Measurements from ENCODE around the gene RABGAP1L.
A peak's percentile ranks its signal among the peaks of the same experiment; 100 is the strongest.
"Not testable (repeated sequence)": the region's sequence is repeated elsewhere in the genome, so short reads cannot be mapped to it uniquely, and the experiment has no call there.

RABGAP1L gene

GRCh38 chr1:174159252-174160108 lies at the start of gene RABGAP1L:
Gene RABGAP1L, plus strand, starts transcription at chr1:174159520.
- peak; percentile 85 for DNase-seq

- no peak for DNase-seq
Measured at GRCh38 chr1:174110053-174110452, 49.3 kb upstream of the RABGAP1L start.

- DNase-seq = no peak
Measured at GRCh38 chr1:174112489-174113162, 46.7 kb upstream of the RABGAP1L start.

GRCh38 chr1:174114106-174114505 lies 45.2 kb upstream of the RABGAP1L start:
- DNase-seq = no peak

- DNase-seq = peak; percentile 66
Measured at GRCh38 chr1:174114788-174115448, 44.4 kb upstream of the RABGAP1L start.

GRCh38 chr1:174116042-174116441 lies 43.3 kb upstream of the RABGAP1L start:
- DNase-seq = no peak

- DNase-seq = peak; percentile 98
Measured at GRCh38 chr1:174118751-174119150, 40.6 kb upstream of the RABGAP1L start.

- not testable (repeated sequence) for DNase-seq
Measured at GRCh38 chr1:174122318-174122717, 37.0 kb upstream of the RABGAP1L start.

- DNase-seq = no peak
Measured at GRCh38 chr1:174123843-174124242, 35.5 kb upstream of the RABGAP1L start.

GRCh38 chr1:174127176-174127575 lies 32.1 kb upstream of the RABGAP1L start:
- DNase-seq = not testable (repeated sequence)

GRCh38 chr1:174131032-174131638 lies 28.2 kb upstream of the RABGAP1L start:
- DNase-seq = no peak

GRCh38 chr1:174134003-174134659 lies 25.2 kb upstream of the RABGAP1L start:
- DNase-seq = no peak

- DNase-seq = no peak
Measured at GRCh38 chr1:174135211-174135610, 24.1 kb upstream of the RABGAP1L start.

- DNase-seq = no peak
Measured at GRCh38 chr1:174136714-174137113, 22.6 kb upstream of the RABGAP1L start.

GRCh38 chr1:174142836-174143235 lies 16.5 kb upstream of the RABGAP1L start:
- no peak for DNase-seq

GRCh38 chr1:174143727-174144396 lies 15.5 kb upstream of the RABGAP1L start:
- not testable (repeated sequence) for DNase-seq

- not testable (repeated sequence) for DNase-seq
Measured at GRCh38 chr1:174144397-174144783, 14.9 kb upstream of the RABGAP1L start.

- DNase-seq = no peak
Measured at GRCh38 chr1:174149216-174149615, 10.1 kb upstream of the RABGAP1L start.

- DNase-seq = no peak
Measured at GRCh38 chr1:174150499-174150898, 8.8 kb upstream of the RABGAP1L start.

GRCh38 chr1:174152427-174152826 lies 6.9 kb upstream of the RABGAP1L start:
- DNase-seq = no peak

GRCh38 chr1:174153085-174153824 lies 6.1 kb upstream of the RABGAP1L start:
- no peak for DNase-seq

GRCh38 chr1:174153825-174154107 lies 5.6 kb upstream of the RABGAP1L start:
- no peak for DNase-seq

All from DMS 273 treated with DMSO at 0.1 percent for 48 hours (cell line).